Natural killer cell (primary cell): Measurements from ENCODE around the gene TMEM38A. TPM values are rescaled to one million over a fixed set of nuclear protein-coding genes. Genes with fewer than 3 reads are reported as not detected.
A peak's percentile ranks its signal among the peaks of the same experiment; 100 is the strongest.
"Not testable (repeated sequence)": the region's sequence is repeated elsewhere in the genome, so short reads cannot be mapped to it uniquely, and the experiment has no call there.

Experiments
- ATAC-seq, 3 donors: fragments of 150-1000 bp in 2 of 3; fragments of 200-7000 bp in 1 of 3; cut with Tn5 transposase; 1 replicate in 1 of 3; 2 replicates in 2 of 3; pipeline ENCODE4 v1.10.0; 2021; ENCODE audit warnings: mild to moderate bottlenecking in 2 of 3, moderate library complexity in 2 of 3
- DNase-seq, 2 donors: peaks; one replicate each; pipeline versions ENCODE4 v3.0.0 to v3.0.0-alpha.2; 2013 to 2021; ENCODE audit warnings: mixed read lengths in 1 of 2
- H3K27ac ChIP-seq: one replicate; pipeline ENCODE4 v1.5.1; 2013; ENCODE audit warnings: mild to moderate bottlenecking, low read length
- H3K27me3 ChIP-seq: one replicate; pipeline ENCODE4 v1.6.1; 2013; ENCODE audit warnings: low read length; ENCODE audit not compliant: control insufficient read depth, insufficient read depth
- H3K36me3 ChIP-seq: one replicate; pipeline ENCODE4 v1.6.1; 2013; ENCODE audit warnings: low read length; ENCODE audit not compliant: control insufficient read depth, insufficient read depth
- H3K4me1 ChIP-seq: one replicate; pipeline ENCODE4 v1.6.1; 2013; ENCODE audit warnings: low read length; ENCODE audit not compliant: control insufficient read depth, insufficient read depth
- H3K4me3 ChIP-seq: one replicate; pipeline ENCODE4 v1.5.1; 2013; ENCODE audit warnings: low read length
- H3K9me3 ChIP-seq: one replicate; pipeline ENCODE4 v1.6.1; 2013; ENCODE audit warnings: low read length; ENCODE audit not compliant: control insufficient read depth, insufficient read depth
- H3K27ac Mint-ChIP-seq, 2 donors: one replicate each; pipeline ENCODE4 v1.8.0; 2022; ENCODE audit warnings: mild to moderate bottlenecking in 2 of 2, mixed read lengths in 2 of 2, moderate library complexity in 1 of 2
- H3K27me3 Mint-ChIP-seq, 2 donors: one replicate each; pipeline ENCODE4 v1.8.0; 2022; ENCODE audit warnings: low read depth in 2 of 2, mixed read lengths in 2 of 2
- H3K36me3 Mint-ChIP-seq: one replicate; pipeline ENCODE4 v1.8.0; 2022; ENCODE audit warnings: mixed read lengths
- H3K4me1 Mint-ChIP-seq, 2 donors: one replicate each; pipeline ENCODE4 v1.8.0; 2022; ENCODE audit warnings: mixed read lengths in 2 of 2
- H3K4me3 Mint-ChIP-seq: one replicate; pipeline ENCODE4 v1.8.0; 2022; ENCODE audit warnings: mild to moderate bottlenecking, moderate library complexity, mixed read lengths
- H3K9me3 Mint-ChIP-seq, 2 donors: one replicate each; pipeline ENCODE4 v1.8.0; 2022; ENCODE audit warnings: mixed read lengths in 2 of 2
- CTCF ChIP-seq: fragments of 200-600 bp; IDR thresholded peaks from one replicate; pipeline ENCODE4 v1.8.0; 2022; ENCODE audit warnings: antibody characterized with exemption
- WGBS: methylation state at CpG from one replicate; pipeline ENCODE4 v1.1.7; 2013; ENCODE audit warnings: missing lambda C conversion rate; ENCODE audit not compliant: insufficient coverage; 5-methylcytosine and 5-hydroxymethylcytosine counted together
- intact Hi-C: fragments of 100-400 bp; cut with micrococcal nuclease; formaldehyde crosslinking; loops from one replicate; pipeline ENCODE4 v1.14.2; 2022
- total RNA-seq, 4 donors: library from RNA; stranded (reverse); fragments of 120-200 nt in 1 of 4; gene quantifications; one replicate each; pipeline versions ENCODE4 v1.2.3 to v1.2.4, GENCODE V29; 2013 to 2022

The TMEM38A gene
- total RNA-seq, 3 donors from 2014 or later (not counting 1 experiment from before 2014, with no cell fraction given) = 0.29 to 2.2 (median 0.89) TPM

- ATAC-seq (no peak), DNase-seq (no peak)
- Mint-ChIP-seq H3K36me3 (no peaks in the 10 kb centered on the region), H3K27ac (no peak overlapping the region), H3K27me3 (peaks cover 0 to 7% of the 10 kb centered on the region in 2 donors), H3K9me3 (no peaks in the 10 kb centered on the region), H3K4me3 (no peak overlapping the region), H3K4me1 (no peaks in the 10 kb centered on the region)
- no peak overlapping the region for H3K4me3 ChIP-seq
- H3K36me3 ChIP-seq = no peaks in the 10 kb centered on the region
- H3K9me3 ChIP-seq = no peaks in the 10 kb centered on the region
- intact Hi-C loops = no loop called here
- 90% methylated on average over 3 of the region's 4 CpGs for WGBS
- no peak for TF ChIP-seq CTCF
- H3K4me1 ChIP-seq = no peaks in the 10 kb centered on the region
- H3K27ac ChIP-seq = no peak overlapping the region
- no peaks in the 10 kb centered on the region for H3K27me3 ChIP-seq
These were observed 42.7 kb downstream of the TMEM38A start for GRCh38 chr19:16703677-16704076.

DNA sequence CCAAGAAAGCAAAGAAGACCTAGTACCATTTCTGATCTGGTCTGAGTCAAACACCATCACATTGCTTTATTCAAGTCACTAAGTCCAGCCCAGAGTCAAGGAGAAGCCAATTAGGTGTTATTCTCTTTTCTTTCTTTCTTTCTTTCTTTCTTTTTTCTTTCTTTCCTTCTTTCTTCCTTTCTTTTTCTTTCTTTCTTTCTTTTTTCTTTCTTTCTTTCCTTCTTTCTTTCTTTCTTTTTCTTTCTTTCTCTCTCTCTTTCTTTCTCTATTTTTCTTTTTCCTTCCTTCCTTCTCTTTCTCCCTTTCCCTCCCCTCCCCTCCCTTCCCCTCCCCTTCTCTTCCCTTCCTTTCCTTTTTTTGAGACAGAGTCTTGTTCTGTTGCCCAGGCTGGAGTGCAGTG is 49.9 kb downstream of the TMEM38A start:
- H3K27ac ChIP-seq, H3K4me1 Mint-ChIP-seq, DNase-seq, H3K36me3 ChIP-seq, H3K4me1 ChIP-seq, intact Hi-C loops, H3K4me3 Mint-ChIP-seq, H3K27ac Mint-ChIP-seq, H3K4me3 ChIP-seq, ATAC-seq, H3K27me3 ChIP-seq, H3K36me3 Mint-ChIP-seq, H3K27me3 Mint-ChIP-seq, H3K9me3 ChIP-seq, H3K9me3 Mint-ChIP-seq: not testable (repeated sequence)

DNA sequence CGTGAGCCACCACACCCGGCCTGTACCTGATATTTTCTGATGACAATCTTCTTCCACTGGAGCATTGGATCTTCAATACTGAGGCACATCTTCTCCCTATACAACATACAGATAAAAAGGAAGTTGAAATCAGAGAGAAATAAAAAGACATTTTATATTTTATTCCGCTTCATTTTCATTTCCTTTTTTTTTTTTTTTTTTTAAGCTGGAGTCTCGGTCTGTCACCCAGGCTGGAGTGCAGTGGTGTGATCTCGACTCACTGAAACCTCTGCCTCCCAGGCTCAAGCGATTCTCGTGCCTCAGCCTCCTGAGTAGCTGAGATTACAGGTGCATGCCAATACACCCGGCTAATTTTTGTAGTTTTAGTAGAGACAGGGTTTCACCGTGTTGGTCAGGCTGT is 51.4 kb downstream of the TMEM38A start:
- H3K4me3 ChIP-seq, H3K36me3 ChIP-seq, H3K4me3 Mint-ChIP-seq, intact Hi-C loops, H3K4me1 ChIP-seq, ATAC-seq, H3K4me1 Mint-ChIP-seq, H3K9me3 Mint-ChIP-seq, H3K9me3 ChIP-seq, H3K27me3 ChIP-seq, H3K27ac Mint-ChIP-seq, H3K36me3 Mint-ChIP-seq, DNase-seq, H3K27me3 Mint-ChIP-seq, H3K27ac ChIP-seq: not testable (repeated sequence)
- WGBS = 71% methylated on average over 9 of the region's 9 CpGs

DNA sequence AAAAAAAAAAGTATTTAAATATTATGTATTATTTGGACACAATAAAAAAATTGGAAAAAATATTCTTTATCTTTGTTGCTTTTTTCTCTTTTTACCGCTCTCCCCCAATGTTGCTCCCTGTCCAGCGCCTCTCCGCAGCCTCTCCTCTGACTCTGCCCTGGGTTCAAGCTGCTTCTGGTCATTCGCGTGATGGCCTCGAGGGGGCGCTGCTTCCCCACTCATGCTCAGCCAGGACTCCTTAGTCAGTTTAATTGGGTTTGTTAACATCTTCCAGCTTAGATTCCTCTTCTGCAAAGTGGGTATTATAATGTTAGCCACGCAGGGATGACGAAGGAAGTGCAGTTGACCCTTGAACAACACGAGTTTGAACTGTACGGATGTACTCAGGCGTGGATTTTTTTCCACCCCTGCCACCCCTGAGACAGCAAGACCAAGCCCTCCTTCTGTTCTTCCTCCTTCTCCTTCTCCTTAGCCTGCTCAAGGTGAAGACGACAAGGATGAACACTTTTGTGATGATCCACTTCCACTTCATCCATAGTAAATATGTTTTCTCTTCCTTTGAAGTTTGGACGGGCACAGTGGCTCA is 53.9 kb downstream of the TMEM38A start:
- Mint-ChIP-seq H3K9me3 (no peaks in the 10 kb centered on the region), H3K27ac (no peak overlapping the region), H3K4me1 (peaks cover 9 to 13% of the 10 kb centered on the region in 2 donors), H3K27me3 (peaks cover 0 to 2% of the 10 kb centered on the region in 2 donors), H3K36me3 (no peaks in the 10 kb centered on the region), H3K4me3 (no peak overlapping the region)
- ATAC-seq (peak in 1 of 3 donors; percentile 33), DNase-seq (peak; percentile 40 to 64)
- intact Hi-C loops = no loop called here
- Histone ChIP-seq H3K9me3 (no peaks in the 10 kb centered on the region), H3K27ac (no peak overlapping the region), H3K36me3 (no peaks in the 10 kb centered on the region), H3K27me3 (no peaks in the 10 kb centered on the region), H3K4me3 (no peak overlapping the region), H3K4me1 (peaks cover 20% of the 10 kb centered on the region)
- TF ChIP-seq CTCF = peak; percentile 74
- 31% methylated on average over 14 of the region's 14 CpGs for WGBS
